ENCODE results near the gene PHTF2.
"Not testable (repeated sequence)": the region's sequence is repeated elsewhere in the genome, so short reads cannot be mapped to it uniquely, and the experiment has no call there.

The PHTF2 gene

DNA sequence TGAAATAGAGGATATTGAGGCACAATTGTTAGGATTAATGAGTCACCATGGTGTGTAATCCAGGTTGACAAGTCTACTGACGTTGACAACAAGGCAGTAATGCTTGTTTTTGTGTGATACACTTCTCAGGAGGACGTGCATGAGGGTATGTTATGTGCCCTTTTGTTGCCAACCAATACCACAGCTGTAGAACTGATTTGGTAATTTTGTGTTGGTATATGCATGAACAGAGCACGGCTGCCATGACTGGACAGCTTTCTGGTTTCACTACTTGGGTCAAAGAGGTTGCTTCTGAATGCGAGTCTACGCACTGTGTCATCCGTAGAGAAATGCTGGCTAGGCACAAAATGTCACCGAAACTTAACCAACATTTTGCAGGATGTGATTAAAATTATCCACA lies 32.9 kb downstream of the PHTF2 start:
- DNase-seq = no peak

DNA sequence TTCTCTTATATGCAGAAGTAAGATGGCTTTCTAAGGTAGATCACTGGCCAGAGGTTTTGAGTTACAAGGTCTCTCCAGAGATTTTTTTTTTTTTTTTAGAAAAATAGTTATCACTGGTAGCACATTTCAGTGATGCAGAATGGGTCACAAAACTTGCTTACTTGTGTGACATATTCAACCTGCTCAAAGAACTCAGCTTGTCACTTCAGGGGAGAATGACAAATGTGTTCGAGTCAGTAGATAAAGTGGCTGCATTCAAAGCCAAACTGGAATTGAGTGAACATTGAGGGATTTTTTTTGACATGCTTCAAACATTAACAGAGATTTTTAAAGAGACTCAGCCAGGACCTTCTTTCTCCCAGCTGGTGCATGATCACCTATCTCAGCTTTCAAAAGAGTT lies 33.4 kb downstream of the PHTF2 start:
- no peak for DNase-seq

DNA sequence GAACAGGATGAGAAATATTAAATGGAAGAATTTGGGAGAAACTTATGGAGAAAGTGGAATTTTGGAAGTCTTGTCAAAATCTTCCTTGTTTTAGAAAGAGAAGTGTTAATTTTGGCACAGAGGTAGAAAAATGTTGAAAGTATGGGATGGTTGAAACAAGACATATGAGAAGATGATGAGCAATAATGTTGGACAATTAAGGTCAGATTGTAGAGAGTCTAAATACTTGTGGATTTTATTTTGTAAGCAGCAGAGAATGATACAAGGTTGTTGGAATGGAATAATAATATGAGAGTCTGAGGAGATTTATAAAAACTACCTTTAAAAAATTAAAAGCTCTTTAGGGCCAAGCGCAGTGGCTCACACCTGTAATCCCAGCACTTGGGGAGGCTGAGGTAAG lies 34.6 kb downstream of the PHTF2 start:
- no peak for DNase-seq

DNA sequence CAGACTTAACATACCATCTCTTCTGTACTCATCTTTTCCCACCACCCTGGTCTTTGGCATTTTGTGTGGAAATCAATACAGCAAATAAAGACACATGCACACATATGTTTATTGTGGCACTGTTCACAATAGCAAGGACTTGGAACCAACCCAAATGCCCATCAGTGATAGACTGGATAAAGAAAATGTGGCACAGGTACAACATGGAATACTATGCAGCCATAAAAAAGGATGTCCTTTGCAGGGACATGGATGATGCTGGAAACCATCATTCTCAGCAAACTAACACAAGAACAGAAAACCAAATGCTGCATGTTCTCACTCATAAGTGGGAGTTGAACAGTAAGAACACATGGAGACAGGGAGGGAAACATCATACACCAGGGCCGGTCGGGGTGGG lies 37.9 kb downstream of the PHTF2 start:
- not testable (repeated sequence) for DNase-seq

DNA sequence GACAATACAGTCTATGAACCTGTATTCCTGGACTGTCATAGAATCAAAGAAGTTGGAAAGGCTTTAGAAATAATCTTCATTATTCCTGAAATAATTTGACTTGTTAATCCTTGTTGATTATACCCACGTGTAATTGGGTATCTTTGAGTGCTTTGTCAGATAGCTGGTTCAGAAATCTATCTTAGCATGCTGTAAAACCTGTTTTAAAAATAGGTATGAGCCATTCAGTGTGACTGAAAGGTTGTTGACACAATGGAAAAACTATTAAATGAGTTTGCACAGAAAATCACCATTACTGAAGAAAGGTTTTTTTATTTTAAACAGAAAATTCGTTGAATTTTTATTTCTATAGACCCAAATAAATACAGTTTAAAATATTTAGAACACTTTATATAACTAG lies 38.7 kb downstream of the PHTF2 start:
- DNase-seq = no peak

DNA sequence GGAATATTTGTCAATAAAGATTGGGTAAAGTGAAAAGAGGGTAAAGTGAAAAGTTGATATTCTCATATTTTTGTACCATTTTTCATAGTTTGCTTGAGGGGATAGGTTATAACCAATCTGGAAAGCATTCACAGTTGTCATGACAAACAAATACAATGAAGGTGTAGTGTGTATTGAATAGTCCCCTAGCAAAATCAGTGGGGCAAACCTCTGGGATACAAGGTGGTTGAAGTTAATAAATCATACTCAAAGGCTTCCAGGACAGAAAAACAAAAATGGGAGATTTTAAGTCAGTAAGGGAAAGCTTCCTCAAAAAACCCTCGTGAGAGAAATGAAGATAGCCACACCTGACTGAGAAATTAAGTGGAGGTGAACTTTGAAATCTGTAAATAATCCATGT lies 39.4 kb downstream of the PHTF2 start:
- no peak for DNase-seq

DNA sequence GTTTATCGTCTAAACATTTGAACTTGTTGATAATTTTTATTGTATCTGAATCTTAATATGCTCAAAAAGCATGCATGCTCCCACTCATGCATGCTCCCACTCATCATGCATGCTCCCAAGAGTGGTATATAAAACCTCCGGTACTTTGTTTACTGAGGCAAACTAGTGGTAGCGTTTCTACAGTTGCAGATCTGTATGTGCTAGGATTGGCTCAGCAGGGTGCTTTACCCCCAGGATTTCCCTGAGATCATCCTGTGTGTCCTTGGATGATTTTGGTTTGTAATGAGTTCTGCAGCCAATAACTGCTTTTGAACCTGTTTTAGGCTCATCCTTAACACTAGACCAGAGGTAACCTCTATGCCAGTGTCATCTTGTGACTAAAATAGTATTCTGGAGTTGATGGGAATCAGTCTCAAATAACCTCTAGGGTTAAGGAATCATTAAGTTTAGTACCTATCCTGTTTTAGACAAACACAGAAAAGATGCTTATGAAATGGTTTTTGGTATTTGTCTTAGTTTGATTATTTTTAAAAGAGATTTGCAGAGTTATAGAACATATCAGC lies 40.4 kb downstream of the PHTF2 start:
- DNase-seq = no peak

DNA sequence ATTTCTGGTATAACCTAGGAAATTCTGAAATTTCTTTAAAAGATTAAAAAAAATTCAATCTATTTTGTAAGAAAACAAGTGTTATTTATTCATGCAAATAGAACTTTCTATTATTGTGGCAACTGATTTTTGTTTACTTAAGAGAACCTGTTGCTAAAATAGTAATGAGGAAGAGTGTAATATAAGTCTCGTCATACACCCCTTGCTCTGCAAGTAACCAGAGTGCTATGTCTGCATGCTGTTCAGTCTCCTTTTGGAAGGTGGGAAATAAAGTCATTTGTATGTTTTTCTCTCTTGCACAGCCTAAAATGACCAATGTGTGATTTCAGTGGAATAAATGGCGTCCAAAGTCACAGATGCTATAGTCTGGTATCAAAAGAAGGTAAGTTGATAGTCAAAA lies 41.3 kb downstream of the PHTF2 start:
- DNase-seq = no peak

DNA sequence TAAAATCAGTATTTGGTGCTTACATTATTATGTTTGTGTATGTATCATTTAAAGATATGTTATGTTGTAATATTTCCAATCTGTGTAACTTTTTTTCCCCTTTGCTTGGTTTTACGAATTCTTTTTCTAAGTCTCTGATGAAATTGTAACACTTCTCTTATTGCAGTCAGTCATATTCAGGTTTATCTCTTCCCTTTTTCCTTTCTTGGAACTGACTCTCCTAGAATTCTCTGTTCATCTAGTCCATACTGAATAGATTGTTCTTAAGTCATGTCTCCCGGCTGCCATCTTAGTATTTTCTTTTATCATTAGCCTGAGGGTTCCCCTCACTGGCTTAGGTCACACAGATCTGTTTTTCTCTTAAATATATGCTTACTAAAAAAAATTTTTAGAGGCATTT lies 44.6 kb downstream of the PHTF2 start:
- no peak for DNase-seq

DNA sequence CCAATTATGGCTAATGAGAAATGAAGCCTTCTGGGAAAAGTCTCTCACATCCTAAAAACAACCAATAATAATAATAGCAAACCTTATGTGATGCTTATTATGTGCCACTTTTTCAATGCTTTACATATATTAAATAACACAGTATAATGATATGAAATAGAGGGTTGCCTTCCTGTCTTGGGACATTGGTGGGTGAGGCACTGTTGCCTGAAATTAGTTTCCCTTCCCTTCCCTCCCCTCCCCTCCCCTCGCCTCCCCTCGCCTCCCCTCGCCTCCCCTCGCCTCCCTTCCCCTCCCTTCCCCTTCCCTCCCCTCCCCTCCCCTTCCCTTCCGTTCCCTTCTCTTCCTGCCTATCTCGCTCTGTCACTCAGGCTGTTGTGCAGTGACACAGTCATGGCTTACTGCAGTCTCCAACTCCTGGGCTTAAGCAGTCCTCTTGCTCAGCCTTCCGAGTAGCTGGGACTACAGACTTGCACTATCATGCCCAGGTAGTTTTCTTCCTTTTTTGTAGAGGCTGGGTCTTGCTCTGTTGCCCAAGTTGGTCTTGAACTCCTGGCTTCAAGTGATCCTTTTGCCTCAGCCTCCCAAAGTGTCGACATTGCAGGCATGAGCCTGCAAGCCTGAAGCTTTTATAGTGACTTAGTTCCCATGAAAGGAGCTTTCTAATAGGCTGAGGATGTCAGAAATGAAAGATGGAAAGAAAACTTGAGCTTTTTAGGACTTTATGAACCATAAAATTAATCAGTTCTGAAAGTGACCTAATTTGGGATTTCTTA lies 47.9 kb downstream of the PHTF2 start:
- no peak for DNase-seq

DNA sequence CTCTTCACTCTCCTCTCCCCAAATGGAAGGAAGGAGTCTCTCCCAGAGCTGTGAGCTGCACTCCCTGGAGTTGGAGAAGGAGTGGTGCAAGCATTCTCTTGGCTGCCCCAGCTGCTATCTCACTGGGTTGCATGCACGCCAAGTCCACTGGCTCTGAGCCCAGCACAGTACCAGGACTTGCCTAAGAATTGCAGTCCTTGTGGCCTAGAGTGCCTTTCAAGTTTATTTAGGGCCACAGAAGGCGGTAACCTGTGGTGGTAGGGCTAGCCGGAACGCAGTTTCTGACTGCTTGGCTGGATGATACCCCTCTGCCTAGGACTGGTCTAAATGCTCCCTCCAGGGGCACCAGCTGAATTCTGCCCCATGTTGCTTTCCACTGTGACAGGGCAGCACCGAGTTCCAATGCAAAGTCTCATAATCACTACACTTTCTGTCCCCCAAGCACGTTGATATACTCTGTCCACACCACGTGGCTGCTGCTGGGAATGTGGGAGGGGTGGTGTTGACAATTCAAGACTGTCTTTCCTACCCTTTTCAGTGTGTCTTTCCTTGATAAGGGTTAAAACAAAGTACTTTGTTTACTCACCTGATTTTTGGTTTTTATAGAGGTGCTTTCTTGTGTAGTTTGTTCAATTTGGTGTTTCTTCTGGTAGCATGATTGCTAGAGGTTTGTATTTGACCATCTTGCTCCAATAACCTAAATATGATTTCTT lies 57.0 kb downstream of the PHTF2 start:
- no peak for DNase-seq

DNA sequence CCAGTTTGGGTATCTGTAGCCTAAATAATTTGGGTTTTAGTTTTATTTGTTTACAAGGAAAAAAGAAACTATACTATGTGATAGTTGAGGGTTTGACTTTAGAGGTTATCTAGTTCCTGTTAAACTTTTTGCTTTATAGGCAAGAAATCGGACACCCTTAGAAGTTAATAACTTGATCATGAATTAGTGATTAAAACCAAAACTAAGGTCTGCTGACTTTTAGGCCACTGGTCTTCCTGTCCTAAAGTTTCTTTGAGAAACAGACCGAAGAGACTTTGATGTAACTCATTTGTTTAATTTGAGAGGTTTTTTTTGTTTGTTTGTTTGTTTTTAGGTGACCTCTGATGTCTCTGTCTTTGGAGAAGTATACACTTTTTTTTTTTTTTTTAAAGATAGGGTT lies 59.7 kb downstream of the PHTF2 start:
- DNase-seq = no peak

DNA sequence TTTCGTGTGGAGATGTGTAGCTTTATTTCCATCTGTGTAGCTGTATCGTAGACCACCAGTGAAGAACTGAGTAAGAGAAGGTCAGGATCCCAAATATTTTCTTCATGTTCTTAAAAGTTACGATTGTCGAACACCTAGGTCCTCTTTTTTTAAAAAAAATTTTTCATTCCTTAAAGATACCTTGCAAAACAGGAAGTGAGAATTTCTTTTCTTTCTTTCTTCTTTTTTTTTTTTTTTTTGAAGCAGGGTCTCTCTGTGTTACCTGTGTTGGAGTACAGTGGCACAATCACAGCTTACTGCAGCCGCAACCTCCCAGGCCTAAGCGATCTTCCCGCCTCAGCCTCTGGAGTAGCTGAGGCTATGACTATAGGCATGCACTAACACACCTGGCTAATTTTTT lies 60.8 kb downstream of the PHTF2 start:
- no peak for DNase-seq

DNA sequence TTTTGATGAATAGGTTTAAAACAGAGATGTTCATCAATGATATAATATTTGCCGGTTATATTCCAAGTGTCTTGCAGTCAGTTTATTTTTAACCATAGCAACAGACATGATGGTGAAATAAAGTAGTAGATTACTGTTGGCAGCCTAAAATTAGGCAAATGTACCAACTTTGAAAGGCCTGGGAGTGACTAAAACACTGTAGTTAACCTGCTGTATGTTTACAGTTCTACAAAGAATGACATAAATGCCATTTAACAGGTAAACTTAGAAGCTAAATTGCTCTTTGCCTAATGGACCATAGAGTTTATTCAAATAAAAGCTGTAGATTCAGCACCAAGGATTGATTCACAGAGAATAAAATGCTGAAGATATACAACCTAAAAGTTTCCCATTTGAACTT lies 64.1 kb downstream of the PHTF2 start:
- no peak for DNase-seq

DNA sequence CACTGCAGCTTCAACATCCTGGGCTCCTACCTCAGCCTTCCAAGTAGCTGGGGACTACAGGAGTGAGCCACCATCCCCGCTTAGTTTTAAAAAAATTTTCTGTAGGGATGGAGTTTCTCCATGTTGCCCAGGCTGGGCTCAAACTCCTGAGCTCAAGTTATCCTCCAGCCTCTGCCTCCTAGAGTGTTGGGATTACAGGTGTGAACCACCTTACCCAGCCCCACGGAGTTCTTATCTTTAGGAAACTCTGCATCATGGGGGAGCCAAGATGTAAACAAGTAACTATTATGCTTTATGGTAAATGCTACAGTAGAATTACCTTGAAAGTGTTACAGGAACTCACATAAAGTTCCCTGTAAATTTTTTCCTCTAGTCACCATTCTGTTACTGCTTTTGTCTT lies 65.3 kb downstream of the PHTF2 start:
- no peak for DNase-seq

DNA sequence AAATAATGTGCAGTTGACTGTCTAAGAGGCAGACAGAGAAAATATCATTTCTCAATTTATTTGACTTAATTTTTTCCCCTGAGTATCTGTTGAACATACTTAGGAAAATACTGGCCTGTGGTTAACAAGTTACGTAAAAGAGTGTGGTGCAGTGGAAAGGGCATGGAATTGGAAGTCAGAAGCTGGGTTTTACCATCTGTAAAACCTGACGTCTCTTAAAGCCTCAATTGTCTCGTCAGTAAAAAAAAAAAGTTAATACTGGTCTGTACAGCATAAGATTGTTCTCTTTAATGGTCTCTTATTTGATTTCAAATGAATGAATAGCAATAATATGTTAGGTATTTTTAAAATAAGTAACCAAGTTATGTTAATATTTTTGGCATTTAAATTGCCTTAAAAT lies 67.8 kb downstream of the PHTF2 start:
- DNase-seq = no peak

DNA sequence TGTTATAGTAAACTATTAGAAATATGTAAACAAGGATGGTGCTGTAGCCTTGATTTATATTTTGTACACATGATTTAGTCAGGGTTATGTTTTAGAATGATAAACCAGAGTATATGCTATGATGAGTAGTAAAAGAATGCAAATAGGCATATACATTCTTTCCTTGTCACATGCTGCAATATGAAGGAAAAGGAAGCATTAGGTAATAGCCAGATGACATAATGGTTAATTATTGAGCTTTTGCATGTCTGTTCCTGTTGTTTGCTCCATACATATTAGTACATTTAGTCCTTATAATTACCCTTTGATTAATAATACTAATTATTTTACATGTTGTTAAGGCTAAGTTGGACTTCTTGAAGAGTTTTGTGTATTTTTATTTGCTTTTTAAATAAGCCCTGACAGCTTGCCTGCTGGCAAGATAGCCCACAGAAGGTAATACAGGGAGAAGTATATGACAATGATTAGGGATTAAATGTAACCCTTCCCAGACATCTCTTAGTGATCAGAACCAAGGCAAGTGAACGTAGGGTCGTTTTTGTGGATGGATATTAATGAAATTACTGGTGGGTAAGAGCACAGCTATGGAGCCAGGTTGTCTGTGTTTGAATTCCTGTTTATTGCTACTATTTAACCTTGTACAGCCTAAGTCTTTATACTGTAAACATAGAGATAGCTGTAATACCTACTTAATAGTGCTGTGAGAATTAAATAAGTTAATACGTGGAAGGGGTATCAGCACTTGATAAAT lies 68.4 kb downstream of the PHTF2 start:
- DNase-seq = peak; percentile 78

DNA sequence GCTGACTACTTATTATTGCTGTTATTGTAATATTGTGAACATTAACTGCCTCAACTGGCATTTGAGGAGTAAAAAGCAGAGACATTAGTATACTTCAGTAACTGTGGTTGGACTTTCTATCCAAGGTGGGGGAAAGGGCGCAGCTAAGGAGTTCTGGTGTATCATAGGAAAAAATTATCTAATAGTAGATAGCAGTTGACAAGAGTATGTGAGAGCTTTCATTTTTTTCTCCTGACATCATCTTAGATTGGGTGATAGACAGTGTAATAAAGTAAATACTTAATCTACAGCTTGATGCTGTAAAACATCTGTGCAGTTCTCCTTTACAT lies 68.9 kb downstream of the PHTF2 start:
- DNase-seq = peak; percentile 29

DNA sequence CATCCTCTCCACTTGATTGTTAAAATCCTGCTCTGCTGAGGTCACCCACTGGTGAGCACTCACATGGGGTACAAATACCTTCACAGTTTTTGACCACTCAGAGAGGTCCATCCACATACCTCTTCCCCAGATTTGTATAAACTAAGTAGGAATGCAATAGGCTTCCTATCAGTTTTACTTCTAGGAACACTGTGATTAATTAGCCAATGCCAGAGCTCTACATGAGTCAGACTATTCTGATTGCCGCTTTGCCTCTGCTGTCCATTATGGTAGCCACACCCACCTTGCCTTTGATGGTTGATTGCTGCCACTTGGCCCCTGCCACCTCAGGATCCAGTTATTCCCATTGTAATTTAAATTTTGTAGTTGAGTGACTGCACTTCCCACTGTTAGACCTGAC lies 73.7 kb downstream of the PHTF2 start:
- DNase-seq = not testable (repeated sequence)

DNA sequence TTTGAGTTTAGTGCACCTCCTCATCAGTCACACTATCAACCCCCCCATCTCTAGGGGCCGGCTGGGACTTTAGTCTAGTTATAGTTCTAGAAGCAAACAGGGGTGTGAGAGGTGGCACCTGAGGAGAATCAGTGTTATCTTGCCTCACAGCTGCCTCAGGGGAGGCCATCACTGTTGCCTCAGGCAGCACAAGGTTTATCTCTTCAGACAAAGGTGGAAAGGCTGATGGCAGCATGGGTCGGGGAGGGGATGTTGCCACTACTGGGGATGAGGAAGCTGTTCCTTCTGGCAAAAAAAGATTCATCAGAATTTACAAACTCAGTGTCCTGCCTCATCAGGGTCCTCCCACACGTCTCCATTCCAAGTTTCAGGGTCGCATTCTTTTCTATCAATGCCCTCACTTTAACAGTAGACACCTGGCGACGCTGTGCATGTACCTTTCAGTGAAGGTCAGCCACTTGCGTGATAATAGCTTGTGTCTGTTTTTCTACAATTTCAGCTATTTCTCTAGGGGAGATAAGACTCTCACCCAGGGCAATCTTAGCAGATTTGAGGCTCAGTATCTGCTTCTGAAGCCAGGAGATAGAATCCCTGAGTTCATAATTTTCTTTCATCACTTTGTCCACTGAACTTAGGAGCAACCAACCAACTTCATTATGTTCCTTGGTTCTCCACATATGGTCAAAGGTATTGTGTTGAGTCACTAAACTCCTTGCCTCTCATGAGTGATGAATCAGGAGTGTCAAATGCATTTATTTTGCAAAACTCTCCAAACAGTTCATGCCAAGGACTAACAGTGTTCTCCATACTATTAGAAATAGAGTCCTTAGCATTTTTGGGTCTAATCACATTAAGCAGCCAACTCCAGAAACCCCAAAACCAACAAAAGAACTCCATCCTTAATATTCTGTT lies 75.1 kb downstream of the PHTF2 start:
- peak; percentile 40 for DNase-seq

DNA sequence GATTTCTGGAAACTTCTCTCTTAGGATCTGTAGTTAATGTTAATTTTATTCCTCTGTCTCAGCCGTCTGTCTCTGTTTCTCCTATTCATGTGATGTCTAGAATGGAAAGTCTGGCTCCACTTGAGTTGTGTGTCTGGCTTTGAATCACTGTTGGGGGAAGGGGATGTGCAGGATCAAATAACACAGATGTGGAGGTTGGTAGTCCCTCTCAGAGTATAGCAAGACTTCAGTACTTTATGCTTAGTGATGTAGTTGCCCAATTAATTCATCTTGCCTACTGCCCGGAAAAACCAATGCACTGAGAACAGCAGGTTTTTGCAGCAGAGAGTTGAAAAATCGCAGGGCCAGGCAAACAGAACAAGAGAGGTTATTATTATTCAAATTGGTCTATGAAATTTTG lies 79.2 kb downstream of the PHTF2 start:
- DNase-seq = peak; percentile 31

DNA sequence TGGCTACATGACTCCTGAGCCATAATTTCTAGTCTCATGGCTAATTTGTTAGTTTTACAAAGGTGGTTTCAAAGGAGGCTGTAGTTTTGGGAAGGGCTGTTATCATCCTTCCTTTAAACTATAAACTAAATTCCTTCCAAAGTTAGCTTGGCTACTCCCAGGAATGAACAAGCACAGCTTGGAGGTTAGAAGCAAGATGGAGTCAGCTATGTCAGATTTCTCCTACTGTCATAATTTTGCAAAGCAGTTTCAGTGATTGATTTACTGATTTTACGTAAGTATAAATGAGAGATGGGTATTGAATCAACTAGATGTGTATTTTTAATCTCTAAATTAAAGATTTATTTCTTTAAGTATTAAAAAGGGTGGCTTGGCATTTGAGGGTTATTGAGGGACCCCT lies 79.9 kb downstream of the PHTF2 start:
- no peak for DNase-seq
